Fibroblast of gingiva (primary cell): ENCODE measurements around the gene PGBD5.
"Not testable (repeated sequence)": the region's sequence is repeated elsewhere in the genome, so short reads cannot be mapped to it uniquely, and the experiment has no call there.

Source experiments
- DNase-seq: peaks from one replicate; pipeline ENCODE4 v3.0.0-alpha.2; 2011; ENCODE audit warnings: low read depth

Gene PGBD5

GRCh38 chr1:230425252-230426091 is 660 bp downstream of the PGBD5 start:
- DNase-seq = no peak

- no peak for DNase-seq
Observed at GRCh38 chr1:230424391-230425251, 1.5 kb downstream of the PGBD5 start.

GRCh38 chr1:230423951-230424350 is 2.2 kb downstream of the PGBD5 start:
- no peak for DNase-seq

GRCh38 chr1:230423261-230423660 is 2.9 kb downstream of the PGBD5 start:
- DNase-seq = no peak

GRCh38 chr1:230422221-230422981 is 3.7 kb downstream of the PGBD5 start:
- no peak for DNase-seq

- DNase-seq = no peak
Observed at GRCh38 chr1:230421481-230421880, 4.7 kb downstream of the PGBD5 start.

- not testable (repeated sequence) for DNase-seq
Observed at GRCh38 chr1:230420372-230420771, 5.8 kb downstream of the PGBD5 start.

GRCh38 chr1:230416430-230416829 is 9.7 kb downstream of the PGBD5 start:
- no peak for DNase-seq

- no peak for DNase-seq
Observed at GRCh38 chr1:230415405-230416132, 10.6 kb downstream of the PGBD5 start.

- DNase-seq = no peak
Observed at GRCh38 chr1:230414694-230415093, 11.4 kb downstream of the PGBD5 start.

GRCh38 chr1:230414102-230414501 is 12.0 kb downstream of the PGBD5 start:
- no peak for DNase-seq

GRCh38 chr1:230413061-230413460 is 13.1 kb downstream of the PGBD5 start:
- DNase-seq = no peak

GRCh38 chr1:230408971-230409370 is 17.2 kb downstream of the PGBD5 start:
- no peak for DNase-seq

GRCh38 chr1:230407351-230407750 is 18.8 kb downstream of the PGBD5 start:
- no peak for DNase-seq

GRCh38 chr1:230406727-230407126 is 19.4 kb downstream of the PGBD5 start:
- not testable (repeated sequence) for DNase-seq

GRCh38 chr1:230403442-230403841 is 22.7 kb downstream of the PGBD5 start:
- DNase-seq = no peak

GRCh38 chr1:230401763-230402294 is 24.3 kb downstream of the PGBD5 start:
- peak; percentile 5 for DNase-seq

- DNase-seq = no peak
Observed at GRCh38 chr1:230401101-230401500, 25.0 kb downstream of the PGBD5 start.

GRCh38 chr1:230400007-230400344 is 26.2 kb downstream of the PGBD5 start:
- DNase-seq = no peak

- DNase-seq = no peak
Observed at GRCh38 chr1:230399321-230400006, 26.7 kb downstream of the PGBD5 start.

- DNase-seq = no peak
Observed at GRCh38 chr1:230398856-230399255, 27.3 kb downstream of the PGBD5 start.
